Fibroblast of the aortic adventitia (primary cell): ENCODE measurements around the gene MYO3A. TPM values are rescaled to one million over a fixed set of nuclear protein-coding genes. Genes with fewer than 3 reads are reported as not detected.

Source experiments
- DNase-seq: peaks from one replicate; pipeline ENCODE4 v3.0.0-alpha.2; 2010; ENCODE audit warnings: low read depth
- H3K4me3 ChIP-seq: 2 replicates; pipeline ENCODE4 v1.5.1; 2011; ENCODE audit warnings: low read depth, mild to moderate bottlenecking, control low read depth, low read length, moderate library complexity
- CTCF ChIP-seq: IDR thresholded peaks from 2 replicates; pipeline ENCODE4 v1.5.1; 2011; ENCODE audit warnings: mild to moderate bottlenecking, low read length, control low read depth, inconsistent platforms; ENCODE audit not compliant: insufficient read depth
- total RNA-seq: library from RNA; depleted of rRNA; stranded (reverse); fragments of >200 nt; gene quantifications from 2 replicates; pipeline ENCODE4 v1.2.3, GENCODE V29; 2012; ENCODE audit warnings: low replicate concordance

Gene MYO3A
- total RNA-seq, 1 donor = not detected

GRCh38 chr10:26157734-26158133 is 223.7 kb downstream of the MYO3A start:
- no peak for TF ChIP-seq CTCF
- H3K4me3 ChIP-seq = no peak overlapping the region

GRCh38 chr10:26169466-26169865 is 235.4 kb downstream of the MYO3A start:
- TF ChIP-seq CTCF = no peak
- no peak for DNase-seq
- H3K4me3 ChIP-seq = no peak overlapping the region

More at GRCh38 chr10:26157734-26158133, 223.7 kb downstream of the MYO3A start:
- no peak for DNase-seq

GRCh38 chr10:26172131-26172530 is 238.1 kb downstream of the MYO3A start:
- DNase-seq = no peak
- TF ChIP-seq CTCF = no peak
- no peak overlapping the region for H3K4me3 ChIP-seq

- no peak for TF ChIP-seq CTCF
- no peak for DNase-seq
- no peak overlapping the region for H3K4me3 ChIP-seq
Observed at GRCh38 chr10:26173837-26174236, 239.8 kb downstream of the MYO3A start.

GRCh38 chr10:26177341-26177740 is 243.3 kb downstream of the MYO3A start:
- H3K4me3 ChIP-seq = no peak overlapping the region
- no peak for TF ChIP-seq CTCF
- no peak for DNase-seq

- H3K4me3 ChIP-seq = no peak overlapping the region
- DNase-seq = no peak
- no peak for TF ChIP-seq CTCF
Observed at GRCh38 chr10:26194275-26194674, 260.2 kb downstream of the MYO3A start.

GRCh38 chr10:26197248-26197647 is 263.2 kb downstream of the MYO3A start:
- no peak for TF ChIP-seq CTCF
- H3K4me3 ChIP-seq = no peak overlapping the region
- DNase-seq = no peak
